ENCODE results near the gene SHMT2. TPM values are rescaled to one million over a fixed set of nuclear protein-coding genes. Genes with fewer than 3 reads are reported as not detected.

The SHMT2 gene
- total RNA-seq, 4 donors from 2014 or later = 20.5 to 42.4 (median 34.4) TPM

GRCh38 chr12:57247041-57247440 lies 17.5 kb downstream of the SHMT2 start:
- ATAC-seq = no peak
- peaks cover 0 to 22% (median 17%) of the 10 kb centered on the region in 3 donors for H3K4me1 ChIP-seq
- H3K27me3 ChIP-seq = peaks cover 68% of the 10 kb centered on the region
- no peak overlapping the region for H3K27ac ChIP-seq
- no peak overlapping the region for H3K4me3 ChIP-seq
- TF ChIP-seq EP300 (IDR thresholded peaks at IDR 0.05) = no peak
- no peak for TF ChIP-seq POLR2AphosphoS5 (IDR thresholded peaks at IDR 0.05)
- TF ChIP-seq POLR2A (IDR thresholded peaks at IDR 0.05) = no peak
- no peak for TF ChIP-seq CTCF (IDR thresholded peaks at IDR 0.05)
- 83 to 89% methylated on average over 1 of the region's 1 CpG for WGBS, 2 donors (ENCODE audit: low coverage in 1 of 2)
- H3K9me3 ChIP-seq = no peaks in the 10 kb centered on the region
- H3K36me3 ChIP-seq = no peaks in the 10 kb centered on the region

GRCh38 chr12:57248934-57249742 lies 19.6 kb downstream of the SHMT2 start:
- ATAC-seq = no peak
- no peak overlapping the region for H3K4me3 ChIP-seq

GRCh38 chr12:57250541-57250940 lies 21.0 kb downstream of the SHMT2 start:
- Histone ChIP-seq H3K9me3 (no peaks in the 10 kb centered on the region), H3K4me1 (no peaks in the 10 kb centered on the region), H3K27ac (no peak overlapping the region), H3K4me3 (no peak overlapping the region), H3K36me3 (peaks cover 0 to 16% of the 10 kb centered on the region in 2 donors), H3K27me3 (peaks cover 34% of the 10 kb centered on the region)
- ATAC-seq = no peak
- TF ChIP-seq POLR2A (IDR thresholded peaks at IDR 0.05) = no peak
- TF ChIP-seq CTCF (IDR thresholded peaks at IDR 0.05) = no peak
- no peak for TF ChIP-seq POLR2AphosphoS5 (IDR thresholded peaks at IDR 0.05)
- no peak for TF ChIP-seq EP300 (IDR thresholded peaks at IDR 0.05)
- WGBS, 2 donors (ENCODE audit: low coverage in 1 of 2) = 50% methylated on average over 1 of the region's 3 CpGs

More at GRCh38 chr12:57248934-57249742, 19.6 kb downstream of the SHMT2 start:
- Histone ChIP-seq H3K4me1 (peaks cover 0 to under 1% (median 0%) of the 10 kb centered on the region in 3 donors), H3K9me3 (no peaks in the 10 kb centered on the region), H3K27me3 (peaks cover 47% of the 10 kb centered on the region), H3K27ac (no peak overlapping the region), H3K36me3 (peaks cover 0 to 2% of the 10 kb centered on the region in 2 donors)
- 70 to 87% methylated on average over 5 to 6 of the region's 7 CpGs for WGBS, 2 donors (ENCODE audit: low coverage in 1 of 2)
- TF ChIP-seq EP300 (IDR thresholded peaks at IDR 0.05) = no peak
- no peak for TF ChIP-seq POLR2A (IDR thresholded peaks at IDR 0.05)
- no peak for TF ChIP-seq POLR2AphosphoS5 (IDR thresholded peaks at IDR 0.05)
- no peak for TF ChIP-seq CTCF (IDR thresholded peaks at IDR 0.05)

- Histone ChIP-seq H3K9me3 (no peaks in the 10 kb centered on the region), H3K4me1 (no peaks in the 10 kb centered on the region), H3K4me3 (no peak within 1 kb of the TSS), H3K27me3 (peaks cover 31% of the 10 kb centered on the region), H3K36me3 (peaks cover 0 to 20% of the 10 kb centered on the region in 2 donors), H3K27ac (no peak within 1 kb of the TSS)
- no peak for ATAC-seq
- TF ChIP-seq POLR2A (IDR thresholded peaks at IDR 0.05) (no peak), POLR2AphosphoS5 (IDR thresholded peaks at IDR 0.05) (no peak), EP300 (IDR thresholded peaks at IDR 0.05) (no peak), CTCF (IDR thresholded peaks at IDR 0.05) (no peak)
- WGBS, 2 donors (ENCODE audit: low coverage in 1 of 2) = 26 to 64% methylated on average over 4 to 6 of the region's 7 CpGs
Observed at GRCh38 chr12:57250956-57251355, 21.4 kb downstream of the SHMT2 start, which contains the start of gene STAC3. Gene STAC3 (minus strand): TSS chr12:57251187. CDS start chr12:57249636, 1,551 bp downstream.
